ENCODE measurements around the gene RHOT1.

DNA sequence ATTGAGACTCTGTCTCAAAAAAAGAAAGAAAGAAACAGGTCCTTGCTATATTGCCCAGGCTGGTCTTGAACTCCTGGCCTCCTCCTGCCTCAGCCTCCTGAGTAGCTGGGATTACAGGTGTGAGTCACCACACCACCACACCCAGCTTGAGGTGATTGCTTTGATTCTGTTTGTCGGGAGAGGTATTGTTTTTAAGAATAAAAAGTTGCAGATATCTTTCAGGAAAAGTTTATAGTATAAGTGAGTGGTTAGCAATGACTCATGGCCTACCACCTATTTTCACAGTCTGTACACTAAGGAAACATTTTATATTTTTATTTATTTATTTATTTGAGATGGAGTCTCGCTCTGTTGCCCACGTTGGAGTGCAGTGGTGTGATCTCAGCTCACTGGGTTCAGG is 45.0 kb downstream of the RHOT1 start:
- TF ChIP-seq, protein P1, sequence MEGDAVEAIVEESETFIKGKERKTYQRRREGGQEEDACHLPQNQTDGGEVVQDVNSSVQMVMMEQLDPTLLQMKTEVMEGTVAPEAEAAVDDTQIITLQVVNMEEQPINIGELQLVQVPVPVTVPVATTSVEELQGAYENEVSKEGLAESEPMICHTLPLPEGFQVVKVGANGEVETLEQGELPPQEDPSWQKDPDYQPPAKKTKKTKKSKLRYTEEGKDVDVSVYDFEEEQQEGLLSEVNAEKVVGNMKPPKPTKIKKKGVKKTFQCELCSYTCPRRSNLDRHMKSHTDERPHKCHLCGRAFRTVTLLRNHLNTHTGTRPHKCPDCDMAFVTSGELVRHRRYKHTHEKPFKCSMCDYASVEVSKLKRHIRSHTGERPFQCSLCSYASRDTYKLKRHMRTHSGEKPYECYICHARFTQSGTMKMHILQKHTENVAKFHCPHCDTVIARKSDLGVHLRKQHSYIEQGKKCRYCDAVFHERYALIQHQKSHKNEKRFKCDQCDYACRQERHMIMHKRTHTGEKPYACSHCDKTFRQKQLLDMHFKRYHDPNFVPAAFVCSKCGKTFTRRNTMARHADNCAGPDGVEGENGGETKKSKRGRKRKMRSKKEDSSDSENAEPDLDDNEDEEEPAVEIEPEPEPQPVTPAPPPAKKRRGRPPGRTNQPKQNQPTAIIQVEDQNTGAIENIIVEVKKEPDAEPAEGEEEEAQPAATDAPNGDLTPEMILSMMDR (IDR thresholded peaks at IDR 0.05) = no peak
- TF ChIP-seq POLR2A (IDR thresholded peaks at IDR 0.05) = no peak

All from lower leg skin (tissue), 3 donors.